ENCODE results near the gene MCUR1. TPM values are rescaled to one million over a fixed set of nuclear protein-coding genes. Genes with fewer than 3 reads are reported as not detected.

Gene MCUR1
- polyA plus RNA-seq, 3 donors, result 2.4 to 7.8 (median 5.2) TPM

DNA sequence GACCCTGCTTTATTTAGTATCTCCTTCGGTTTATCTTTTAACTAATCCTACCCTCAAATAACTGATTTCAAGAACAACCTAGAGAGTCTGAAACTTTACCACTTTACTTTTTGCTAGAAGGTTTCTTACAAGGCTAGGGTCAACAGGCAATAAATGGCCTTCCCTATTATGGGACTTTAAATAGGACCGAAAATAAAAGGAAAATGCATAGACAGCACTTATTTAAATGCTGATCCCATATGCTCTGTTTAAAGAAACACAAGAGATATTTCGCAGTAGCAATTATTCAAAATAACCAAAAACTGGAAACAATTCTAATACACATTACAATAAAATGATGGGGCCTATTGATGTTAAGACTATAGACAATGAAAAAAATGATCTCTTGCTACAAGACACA is 13.7 kb downstream of the MCUR1 start:
- Histone ChIP-seq H3K27me3 (ENCODE audit: control insufficient read depth in 2 of 2, insufficient read depth in 2 of 2, low read length in 2 of 2) (no peaks in the 10 kb centered on the region), H3K4me1 (ENCODE audit: control insufficient read depth in 1 of 2, insufficient read depth in 2 of 2, low read length in 2 of 2) (no peaks in the 10 kb centered on the region), H3K9ac (ENCODE audit: insufficient read depth, low read length, poor library complexity, severe bottlenecking) (no peak overlapping the region), H2AFZ (ENCODE audit: insufficient read depth, low read depth, low read length, poor library complexity, severe bottlenecking) (no peak overlapping the region), H3K79me2 (ENCODE audit: insufficient read depth, low read length) (no peaks in the 10 kb centered on the region), H4K20me1 (ENCODE audit: insufficient read depth, low read length) (no peaks in the 10 kb centered on the region), H3K36me3 (replicated peaks in 1 of 2; ENCODE audit: control insufficient read depth in 1 of 2, insufficient read depth in 2 of 2, low read length in 2 of 2) (peaks cover 12 to 58% of the 10 kb centered on the region in 2 donors), H3K4me2 (replicated peaks; ENCODE audit: extremely low read depth, low read length, poor library complexity, severe bottlenecking) (no peak overlapping the region), H3K27ac (ENCODE audit: low read depth in 1 of 2, low read length in 2 of 2) (no peak overlapping the region), H3K4me3 (replicated peaks in 1 of 3; ENCODE audit: low read depth in 2 of 3, low read length in 3 of 3) (no peak overlapping the region), H3K9me3 (replicated peaks in 1 of 2; ENCODE audit: control insufficient read depth in 1 of 2, insufficient read depth in 1 of 2, low read length in 2 of 2) (no peaks in the 10 kb centered on the region)
- TF ChIP-seq, protein P1, sequence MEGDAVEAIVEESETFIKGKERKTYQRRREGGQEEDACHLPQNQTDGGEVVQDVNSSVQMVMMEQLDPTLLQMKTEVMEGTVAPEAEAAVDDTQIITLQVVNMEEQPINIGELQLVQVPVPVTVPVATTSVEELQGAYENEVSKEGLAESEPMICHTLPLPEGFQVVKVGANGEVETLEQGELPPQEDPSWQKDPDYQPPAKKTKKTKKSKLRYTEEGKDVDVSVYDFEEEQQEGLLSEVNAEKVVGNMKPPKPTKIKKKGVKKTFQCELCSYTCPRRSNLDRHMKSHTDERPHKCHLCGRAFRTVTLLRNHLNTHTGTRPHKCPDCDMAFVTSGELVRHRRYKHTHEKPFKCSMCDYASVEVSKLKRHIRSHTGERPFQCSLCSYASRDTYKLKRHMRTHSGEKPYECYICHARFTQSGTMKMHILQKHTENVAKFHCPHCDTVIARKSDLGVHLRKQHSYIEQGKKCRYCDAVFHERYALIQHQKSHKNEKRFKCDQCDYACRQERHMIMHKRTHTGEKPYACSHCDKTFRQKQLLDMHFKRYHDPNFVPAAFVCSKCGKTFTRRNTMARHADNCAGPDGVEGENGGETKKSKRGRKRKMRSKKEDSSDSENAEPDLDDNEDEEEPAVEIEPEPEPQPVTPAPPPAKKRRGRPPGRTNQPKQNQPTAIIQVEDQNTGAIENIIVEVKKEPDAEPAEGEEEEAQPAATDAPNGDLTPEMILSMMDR (IDR thresholded peaks at IDR 0.05), result no peak
- Mint-ChIP-seq H3K9me3 (no peaks in the 10 kb centered on the region), H3K36me3 (peaks cover 28 to 73% of the 10 kb centered on the region in 2 donors), H3K27me3 (ENCODE audit: low read depth in 3 of 3) (no peaks in the 10 kb centered on the region), H3K4me1 (no peaks in the 10 kb centered on the region), H3K27ac (no peak overlapping the region), H3K4me3 (no peak overlapping the region)
- 100% methylated on average over 1 of the region's 3 CpGs for WGBS (ENCODE audit: insufficient coverage)
- intact Hi-C loops (cut with micrococcal nuclease), result no loop called here
- no peak for DNase-seq

DNA sequence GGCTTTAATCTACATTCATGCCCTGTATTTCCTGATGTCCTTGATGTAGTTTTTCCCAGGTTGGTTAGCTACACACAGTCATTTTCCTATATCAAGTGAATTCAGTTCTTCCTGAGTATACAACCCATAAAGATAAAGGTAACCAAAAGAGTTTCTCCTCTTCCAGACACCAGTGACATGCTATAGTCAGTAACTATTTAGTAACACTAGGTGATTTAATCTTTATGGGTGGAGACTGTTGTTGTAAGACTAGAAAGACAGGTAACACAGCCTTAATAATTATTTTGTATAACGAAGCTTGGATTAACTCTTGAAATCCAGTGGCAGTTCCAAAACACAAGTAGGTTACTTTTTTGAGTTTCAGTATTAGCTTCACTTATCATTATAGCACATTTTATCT is 17.6 kb downstream of the MCUR1 start:
- Histone ChIP-seq H3K4me1 (ENCODE audit: control insufficient read depth in 1 of 2, insufficient read depth in 2 of 2, low read length in 2 of 2) (peaks cover 0 to 4% of the 10 kb centered on the region in 2 donors), H3K9me3 (replicated peaks in 1 of 2; ENCODE audit: control insufficient read depth in 1 of 2, insufficient read depth in 1 of 2, low read length in 2 of 2) (no peaks in the 10 kb centered on the region), H3K79me2 (ENCODE audit: insufficient read depth, low read length) (no peaks in the 10 kb centered on the region), H3K27me3 (ENCODE audit: control insufficient read depth in 2 of 2, insufficient read depth in 2 of 2, low read length in 2 of 2) (no peaks in the 10 kb centered on the region), H2AFZ (ENCODE audit: insufficient read depth, low read depth, low read length, poor library complexity, severe bottlenecking) (no peak overlapping the region), H3K9ac (ENCODE audit: insufficient read depth, low read length, poor library complexity, severe bottlenecking) (no peak overlapping the region), H3K4me3 (replicated peaks in 1 of 3; ENCODE audit: low read depth in 2 of 3, low read length in 3 of 3) (no peak overlapping the region), H3K27ac (ENCODE audit: low read depth in 1 of 2, low read length in 2 of 2) (no peak overlapping the region), H3K36me3 (replicated peaks in 1 of 2; ENCODE audit: control insufficient read depth in 1 of 2, insufficient read depth in 2 of 2, low read length in 2 of 2) (peaks cover 12 to 53% of the 10 kb centered on the region in 2 donors), H3K4me2 (replicated peaks; ENCODE audit: extremely low read depth, low read length, poor library complexity, severe bottlenecking) (no peak overlapping the region), H4K20me1 (ENCODE audit: insufficient read depth, low read length) (no peaks in the 10 kb centered on the region)
- Mint-ChIP-seq H3K27me3 (ENCODE audit: low read depth in 3 of 3) (no peaks in the 10 kb centered on the region), H3K36me3 (peaks cover 22 to 50% of the 10 kb centered on the region in 2 donors), H3K4me3 (no peak overlapping the region), H3K4me1 (peaks cover 4% of the 10 kb centered on the region), H3K27ac (no peak overlapping the region), H3K9me3 (no peaks in the 10 kb centered on the region)
- intact Hi-C loops (cut with micrococcal nuclease), result loop anchor here in 1 of 2 donors (5.0 to 10.0 kb wide), 2 partner anchors 266 to 1838 kb away; no protein-coding TSS in a partner anchor
- no CpG with 5 or more reads among the region's 1 CpG for WGBS (ENCODE audit: insufficient coverage)
- TF ChIP-seq, protein P1 (IDR thresholded peaks at IDR 0.05), result no peak
- no peak for DNase-seq

Data from CD14-positive monocyte (primary cell).